Body of pancreas (tissue), 4 donors: ENCODE results near the gene BOLA2B. TPM values are rescaled to one million over a fixed set of nuclear protein-coding genes. Genes with fewer than 3 reads are reported as not detected.
"Not testable (repeated sequence)": the region's sequence is repeated elsewhere in the genome, so short reads cannot be mapped to it uniquely, and the experiment has no call there.

ENCODE experiments used
- ATAC-seq: fragments of 150-250 bp; one replicate; pipeline ENCODE4 v1.9.1; 2016
- DNase-seq, 4 donors: peaks; one replicate each; pipeline ENCODE4 v3.0.0-alpha.2; 2019
- H3K27ac ChIP-seq, 4 donors: fragments of 200-600 bp; sonication (generic); 1 replicate in 3 of 4; 2 replicates in 1 of 4; pipeline versions ENCODE4 v1.5.1 to v1.6.1; 2016 to 2019; ENCODE audit warnings: mild to moderate bottlenecking in 1 of 4, mixed read lengths in 1 of 4, moderate library complexity in 1 of 4
- H3K27me3 ChIP-seq, 2 donors: fragments of 200-600 bp; sonication (generic); one replicate each; pipeline ENCODE4 v1.6.0; 2016; ENCODE audit warnings: mild to moderate bottlenecking in 1 of 2
- H3K36me3 ChIP-seq, 2 donors: fragments of 200-600 bp; sonication (generic); replicated peaks in 1 of 2; 2 replicates each; pipeline ENCODE4 v1.5.1; 2016; ENCODE audit warnings: low read depth in 2 of 2; ENCODE audit not compliant: insufficient read depth in 1 of 2
- H3K4me1 ChIP-seq: fragments of 200-600 bp; sonication (generic); one replicate; pipeline ENCODE4 v1.6.0; 2016
- H3K4me3 ChIP-seq, 2 donors: fragments of 200-600 bp; sonication (generic); 1 replicate in 1 of 2; 2 replicates in 1 of 2; pipeline ENCODE4 v1.5.1; 2016 to 2019
- H3K9me3 ChIP-seq, 3 donors: fragments of 200-600 bp; sonication (generic); 1 replicate in 2 of 3; 2 replicates in 1 of 3; pipeline ENCODE4 v1.5.1; 2016
- POLR2A ChIP-seq, 3 donors: fragments of 450-650 bp; IDR thresholded peaks; one replicate each; pipeline ENCODE4 v1.6.1; 2016; ENCODE audit warnings: antibody characterized with exemption in 3 of 3, mild to moderate bottlenecking in 2 of 3
- WGBS, 2 donors: methylation state at CpG; one replicate each; pipeline ENCODE4 v1.1.5; 2017; 5-methylcytosine and 5-hydroxymethylcytosine counted together
- intact Hi-C: fragments of 100-400 bp; cut with DNase I; formaldehyde crosslinking; loops from one replicate; pipeline ENCODE4 v1.15.1; 2023
- total RNA-seq, 2 donors: library from RNA; depleted of rRNA; stranded (reverse); fragments of >200 nt; gene quantifications; one replicate each; pipeline ENCODE4 v1.1.0, GENCODE V29; 2016
- TF ChIP-seq, protein P1 (sequence below), 7 experiments: fragments of 450-650 bp in 4 of 7; fragments of 200-600 bp in 3 of 7; sonication (generic) in 3 of 7; IDR thresholded peaks; one replicate each; pipeline ENCODE4 v1.5.1; 2016 to 2019; ENCODE audit warnings: antibody characterized with exemption in 7 of 7

Gene BOLA2B
- total RNA-seq, 2 donors from 2014 or later, result 47.5 to 54.7 TPM

- DNase-seq, H3K36me3 ChIP-seq, H3K27me3 ChIP-seq, H3K4me3 ChIP-seq, intact Hi-C loops, H3K27ac ChIP-seq, H3K4me1 ChIP-seq, H3K9me3 ChIP-seq: not testable (repeated sequence)
- peak; percentile 19 for ATAC-seq
- WGBS, 2 donors, result no CpG with 5 or more reads among the region's 21 CpGs
Observed at GRCh38 chr16:30193098-30193497, 368 bp downstream of the BOLA2B start.

DNA sequence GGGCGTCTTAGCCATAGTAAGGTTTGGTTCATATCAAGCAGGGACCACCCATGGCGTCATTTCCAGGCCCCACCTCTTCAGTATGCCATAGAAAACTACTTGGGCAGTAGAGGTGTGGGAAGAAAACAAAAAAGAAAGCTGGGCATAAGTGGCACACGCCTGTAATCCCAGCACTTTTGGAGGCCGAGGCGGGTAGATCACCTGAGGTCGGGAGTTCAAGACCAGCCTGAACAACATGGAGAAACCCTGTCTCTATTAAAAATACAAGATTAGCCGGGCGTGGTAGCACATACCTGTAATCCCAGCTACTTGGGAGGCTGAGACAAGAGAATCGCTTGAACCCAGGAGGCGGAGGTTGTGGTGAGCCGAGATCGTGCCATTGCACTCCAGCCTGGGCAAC, 2.3 kb downstream of the BOLA2B start:
- H3K4me3 ChIP-seq, ATAC-seq, H3K36me3 ChIP-seq, H3K27me3 ChIP-seq, H3K27ac ChIP-seq, intact Hi-C loops, H3K9me3 ChIP-seq, H3K4me1 ChIP-seq, DNase-seq: not testable (repeated sequence)
- 93% methylated on average over 6 of the region's 12 CpGs; no CpG with 5 or more reads in 1 of the 2 donors for WGBS, 2 donors

- Histone ChIP-seq H3K4me1 (peaks cover 14% of the 10 kb centered on the region), H3K36me3 (no peaks in the 10 kb centered on the region), H3K4me3 (no peak overlapping the region), H3K27me3 (no peaks in the 10 kb centered on the region), H3K9me3 (no peaks in the 10 kb centered on the region), H3K27ac (no peak overlapping the region)
- ATAC-seq (no peak), DNase-seq (peak in 1 of 4 donors; percentile 16)
- 85 to 92% methylated on average over 5 to 23 of the region's 23 CpGs for WGBS, 2 donors
- TF ChIP-seq POLR2A (IDR thresholded peaks at IDR 0.05), result no peak
- TF ChIP-seq, protein P1, sequence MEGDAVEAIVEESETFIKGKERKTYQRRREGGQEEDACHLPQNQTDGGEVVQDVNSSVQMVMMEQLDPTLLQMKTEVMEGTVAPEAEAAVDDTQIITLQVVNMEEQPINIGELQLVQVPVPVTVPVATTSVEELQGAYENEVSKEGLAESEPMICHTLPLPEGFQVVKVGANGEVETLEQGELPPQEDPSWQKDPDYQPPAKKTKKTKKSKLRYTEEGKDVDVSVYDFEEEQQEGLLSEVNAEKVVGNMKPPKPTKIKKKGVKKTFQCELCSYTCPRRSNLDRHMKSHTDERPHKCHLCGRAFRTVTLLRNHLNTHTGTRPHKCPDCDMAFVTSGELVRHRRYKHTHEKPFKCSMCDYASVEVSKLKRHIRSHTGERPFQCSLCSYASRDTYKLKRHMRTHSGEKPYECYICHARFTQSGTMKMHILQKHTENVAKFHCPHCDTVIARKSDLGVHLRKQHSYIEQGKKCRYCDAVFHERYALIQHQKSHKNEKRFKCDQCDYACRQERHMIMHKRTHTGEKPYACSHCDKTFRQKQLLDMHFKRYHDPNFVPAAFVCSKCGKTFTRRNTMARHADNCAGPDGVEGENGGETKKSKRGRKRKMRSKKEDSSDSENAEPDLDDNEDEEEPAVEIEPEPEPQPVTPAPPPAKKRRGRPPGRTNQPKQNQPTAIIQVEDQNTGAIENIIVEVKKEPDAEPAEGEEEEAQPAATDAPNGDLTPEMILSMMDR (IDR thresholded peaks at IDR 0.05), result no peak
- intact Hi-C loops, result no loop called here
Observed at GRCh38 chr16:30187971-30188561, 5.4 kb downstream of the BOLA2B start.

GRCh38 chr16:30187556-30187865, 6.0 kb downstream of the BOLA2B start:
- 63% methylated on average over 9 of the region's 9 CpGs; no CpG with 5 or more reads in 1 of the 2 donors for WGBS, 2 donors
- ATAC-seq (no peak), DNase-seq (no peak)
- TF ChIP-seq POLR2A (IDR thresholded peaks at IDR 0.05), result no peak
- TF ChIP-seq, protein P1 (IDR thresholded peaks at IDR 0.05), result no peak
- H3K9me3 ChIP-seq, result no peaks in the 10 kb centered on the region
- no peaks in the 10 kb centered on the region for H3K27me3 ChIP-seq
- no peak overlapping the region for H3K27ac ChIP-seq
- peaks cover 17% of the 10 kb centered on the region for H3K4me1 ChIP-seq
- intact Hi-C loops, result no loop called here
- no peak overlapping the region for H3K4me3 ChIP-seq
- no peaks in the 10 kb centered on the region for H3K36me3 ChIP-seq

DNA sequence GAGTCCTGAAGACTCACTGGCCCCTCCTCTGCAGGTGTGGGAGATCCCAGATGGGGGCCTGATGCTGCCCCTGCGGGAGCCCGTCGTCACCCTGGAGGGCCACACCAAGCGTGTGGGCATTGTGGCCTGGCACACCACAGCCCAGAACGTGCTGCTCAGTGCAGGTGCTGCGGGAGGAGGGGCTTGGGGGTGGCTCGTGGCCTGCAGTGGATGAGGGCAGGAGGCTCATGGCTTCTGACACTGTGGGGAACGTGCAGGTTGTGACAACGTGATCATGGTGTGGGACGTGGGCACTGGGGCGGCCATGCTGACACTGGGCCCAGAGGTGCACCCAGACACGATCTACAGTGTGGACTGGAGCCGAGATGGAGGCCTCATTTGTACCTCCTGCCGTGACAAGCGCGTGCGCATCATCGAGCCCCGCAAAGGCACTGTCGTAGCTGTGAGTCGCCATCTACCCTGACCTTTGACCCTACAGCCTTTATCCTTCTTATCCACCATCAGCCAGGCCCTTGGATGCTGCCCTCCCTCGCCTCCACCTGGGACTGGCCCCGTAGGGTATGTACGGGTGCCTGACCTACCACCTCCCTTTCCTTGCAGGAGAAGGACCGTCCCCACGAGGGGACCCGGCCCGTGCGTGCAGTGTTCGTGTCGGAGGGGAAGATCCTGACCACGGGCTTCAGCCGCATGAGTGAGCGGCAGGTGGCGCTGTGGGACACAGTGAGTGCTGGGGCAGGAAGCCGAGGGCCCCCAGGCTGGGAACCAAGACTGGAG, 6.5 kb downstream of the BOLA2B start:
- no peak overlapping the region for H3K4me3 ChIP-seq
- no peaks in the 10 kb centered on the region for H3K27me3 ChIP-seq
- ATAC-seq, result no peak

More for the DNA sequence above, 6.5 kb downstream of the BOLA2B start:
- no peaks in the 10 kb centered on the region for H3K9me3 ChIP-seq
- TF ChIP-seq, protein P1 (IDR thresholded peaks at IDR 0.05), result peak; percentile 42 to 66 (median 64)
- no peak for TF ChIP-seq POLR2A (IDR thresholded peaks at IDR 0.05)
- H3K4me1 ChIP-seq, result peaks cover 17% of the 10 kb centered on the region
- H3K27ac ChIP-seq, result no peak overlapping the region
- 32 to 34% methylated on average over 25 to 36 of the region's 36 CpGs for WGBS, 2 donors
- peak; percentile 70 to 81 (median 75) for DNase-seq
- H3K36me3 ChIP-seq, result no peaks in the 10 kb centered on the region
- intact Hi-C loops, result no loop called here
